SK-N-SH treated with all-trans-retinoic acid at 6 μM for 48 hours (cell line): ENCODE measurements around the gene ZNFX1.

ENCODE experiments used
- ATAC-seq: fragments of 200-7000 bp; cut with Tn5 transposase; 3 replicates; pipeline ENCODE4 v1.9.1; 2020; ENCODE audit warnings: mild to moderate bottlenecking, moderate library complexity
- ARNTL ChIP-seq: fragments of 450-650 bp; formaldehyde crosslinking; IDR thresholded peaks from 2 replicates; pipeline ENCODE4 v1.5.0; 2020; ENCODE audit warnings: low read depth, mild to moderate bottlenecking, moderate library complexity, borderline replicate concordance
- BACH2 ChIP-seq: fragments of 250-450 bp; sonication (Bioruptor Pico); IDR thresholded peaks from 2 replicates; pipeline ENCODE4 v1.9.0; 2021; ENCODE audit warnings: mild to moderate bottlenecking, borderline replicate concordance
- CREB5 ChIP-seq: fragments of 250-450 bp; sonication (Bioruptor Pico); IDR thresholded peaks from 2 replicates; pipeline ENCODE4 v1.5.1; 2020; ENCODE audit warnings: low read depth, mild to moderate bottlenecking, moderate library complexity
- CSDC2 ChIP-seq: fragments of 250-450 bp; sonication (Bioruptor Pico); IDR thresholded peaks from 2 replicates; pipeline ENCODE4 v1.5.0; 2020; ENCODE audit warnings: mild to moderate bottlenecking, moderate library complexity
- ESRRG ChIP-seq: fragments of 250-450 bp; sonication (Bioruptor Pico); IDR thresholded peaks from 2 replicates; pipeline ENCODE4 v1.6.1; 2021; ENCODE audit warnings: mild to moderate bottlenecking
- GLIS3 ChIP-seq: fragments of 250-450 bp; sonication (Bioruptor Pico); IDR thresholded peaks from 2 replicates; pipeline ENCODE4 v1.5.0; 2020; ENCODE audit warnings: mild to moderate bottlenecking, moderate library complexity
- ISL1 ChIP-seq: fragments of 250-450 bp; sonication (Bioruptor Pico); IDR thresholded peaks from 2 replicates; pipeline ENCODE4 v2.1.2; 2022; ENCODE audit warnings: mild to moderate bottlenecking, moderate library complexity
- OSR1 ChIP-seq: fragments of 250-450 bp; sonication (Bioruptor Pico); IDR thresholded peaks from 2 replicates; pipeline ENCODE4 v1.8.0; 2022; ENCODE audit warnings: moderate library complexity, mild to moderate bottlenecking, inconsistent platforms
- PATZ1 ChIP-seq: fragments of 250-450 bp; sonication (Bioruptor Pico); IDR thresholded peaks from 2 replicates; pipeline ENCODE4 v1.8.0; 2020; ENCODE audit warnings: mild to moderate bottlenecking, moderate library complexity, borderline replicate concordance
- PPARA ChIP-seq: fragments of 250-450 bp; sonication (Bioruptor Pico); IDR thresholded peaks from 2 replicates; pipeline ENCODE4 v1.5.0; 2020; ENCODE audit warnings: mild to moderate bottlenecking, borderline replicate concordance
- RARB ChIP-seq: fragments of 250-450 bp; sonication (Bioruptor Pico); IDR thresholded peaks from 2 replicates; pipeline ENCODE4 v1.8.0; 2021; ENCODE audit warnings: mild to moderate bottlenecking, moderate library complexity
- SNAI2 ChIP-seq: fragments of 250-450 bp; sonication (Bioruptor Pico); IDR thresholded peaks from 2 replicates; pipeline ENCODE4 v1.5.0; 2020; ENCODE audit warnings: mild to moderate bottlenecking, moderate library complexity
- TCF4 ChIP-seq: fragments of 250-450 bp; sonication (Bioruptor Pico); IDR thresholded peaks from 2 replicates; pipeline ENCODE4 v1.8.0; 2021; ENCODE audit warnings: mild to moderate bottlenecking, moderate library complexity, borderline replicate concordance
- TOX ChIP-seq: fragments of 250-450 bp; sonication (Bioruptor Pico); IDR thresholded peaks from 2 replicates; pipeline ENCODE4 v1.8.0; 2021; ENCODE audit warnings: mild to moderate bottlenecking, moderate library complexity, borderline replicate concordance
- ZC3H10 ChIP-seq: fragments of 250-450 bp; sonication (Bioruptor Pico); IDR thresholded peaks from 2 replicates; pipeline ENCODE4 v1.5.1; 2021; ENCODE audit warnings: mild to moderate bottlenecking, moderate library complexity
- ZFP3 ChIP-seq: fragments of 250-450 bp; sonication (Bioruptor Pico); IDR thresholded peaks from 2 replicates; pipeline ENCODE4 v1.5.0; 2020; ENCODE audit warnings: mild to moderate bottlenecking, moderate library complexity
- ZFP30 ChIP-seq: fragments of 450-650 bp; formaldehyde crosslinking; IDR thresholded peaks from 2 replicates; pipeline ENCODE4 v1.5.0; 2022; ENCODE audit warnings: mild to moderate bottlenecking, moderate library complexity
- ZNF565 ChIP-seq: fragments of 450-650 bp; formaldehyde crosslinking; conservative IDR thresholded peaks from 2 replicates; pipeline ENCODE4 v1.5.0; 2020; ENCODE audit warnings: low read depth, mild to moderate bottlenecking, moderate library complexity
- ZNF70 ChIP-seq: fragments of 450-650 bp; formaldehyde crosslinking; IDR thresholded peaks from 2 replicates; pipeline ENCODE4 v1.5.0; 2020; ENCODE audit warnings: mild to moderate bottlenecking, moderate library complexity
- ZNF8 ChIP-seq: fragments of 450-650 bp; formaldehyde crosslinking; IDR thresholded peaks from 2 replicates; pipeline ENCODE4 v1.5.0; 2020; ENCODE audit warnings: mild to moderate bottlenecking, moderate library complexity
- TF ChIP-seq, protein P1 (sequence below): fragments of 250-450 bp; sonication (Bioruptor Pico); IDR thresholded peaks from 2 replicates; pipeline ENCODE4 v1.8.0; 2021; ENCODE audit warnings: low read depth, mild to moderate bottlenecking, moderate library complexity, borderline replicate concordance
- TF ChIP-seq, protein P2 (sequence below): fragments of 250-450 bp; sonication (Bioruptor Pico); IDR thresholded peaks from 2 replicates; pipeline ENCODE4 v1.5.0; 2020; ENCODE audit warnings: mild to moderate bottlenecking, moderate library complexity
- TF ChIP-seq, protein P3 (sequence below): fragments of 250-450 bp; sonication (Bioruptor Pico); IDR thresholded peaks from 2 replicates; pipeline ENCODE4 v1.5.1; 2021; ENCODE audit warnings: mild to moderate bottlenecking, moderate library complexity

ZNFX1 gene

DNA sequence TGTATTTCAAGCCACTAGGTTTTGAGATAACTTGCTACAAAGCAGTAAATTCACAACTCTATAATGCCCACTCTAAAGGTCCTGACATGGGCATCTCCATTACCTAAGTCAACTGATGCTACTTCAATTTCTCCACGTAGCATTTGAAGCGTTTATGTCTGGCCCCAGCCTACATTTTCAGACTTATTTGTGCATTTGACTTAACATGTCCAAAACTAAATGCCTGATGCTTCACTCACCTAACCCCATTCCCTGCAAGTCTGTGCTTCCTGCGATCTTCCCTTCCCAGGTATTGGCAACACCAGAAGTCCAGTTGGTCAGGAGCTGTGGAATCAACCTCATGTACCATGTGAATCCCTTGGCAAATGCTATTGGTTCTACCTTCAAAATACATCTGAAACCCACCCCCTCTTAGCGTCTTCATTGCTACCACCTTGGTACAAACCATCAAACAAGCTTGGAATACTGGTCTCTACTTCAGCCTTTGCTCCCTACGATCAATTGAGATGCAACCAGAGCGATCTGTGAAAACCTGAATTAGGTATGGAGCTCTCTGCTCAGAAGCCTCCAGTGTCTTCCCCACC lies 12.8 kb upstream of the ZNFX1 start:
- ATAC-seq, result peak; percentile 2
- TF ChIP-seq ZC3H10 (no peak), ZFP30 (CRISPR knock-in tag) (no peak), RARB (CRISPR knock-in tag) (no peak), SNAI2 (CRISPR knock-in tag) (no peak), PATZ1 (no peak)

- no peak for ATAC-seq
- peak; percentile 75 for TF ChIP-seq GLIS3 (CRISPR knock-in tag)
- TF ChIP-seq ARNTL (CRISPR knock-in tag), result no peak
- TF ChIP-seq ZFP3 (CRISPR knock-in tag), result no peak
- no peak for TF ChIP-seq ZNF565 (CRISPR knock-in tag)
- no peak for TF ChIP-seq ZNF70 (CRISPR knock-in tag)
- TF ChIP-seq ZC3H10, result no peak
- no peak for TF ChIP-seq RARB (CRISPR knock-in tag)
- TF ChIP-seq, protein P1, sequence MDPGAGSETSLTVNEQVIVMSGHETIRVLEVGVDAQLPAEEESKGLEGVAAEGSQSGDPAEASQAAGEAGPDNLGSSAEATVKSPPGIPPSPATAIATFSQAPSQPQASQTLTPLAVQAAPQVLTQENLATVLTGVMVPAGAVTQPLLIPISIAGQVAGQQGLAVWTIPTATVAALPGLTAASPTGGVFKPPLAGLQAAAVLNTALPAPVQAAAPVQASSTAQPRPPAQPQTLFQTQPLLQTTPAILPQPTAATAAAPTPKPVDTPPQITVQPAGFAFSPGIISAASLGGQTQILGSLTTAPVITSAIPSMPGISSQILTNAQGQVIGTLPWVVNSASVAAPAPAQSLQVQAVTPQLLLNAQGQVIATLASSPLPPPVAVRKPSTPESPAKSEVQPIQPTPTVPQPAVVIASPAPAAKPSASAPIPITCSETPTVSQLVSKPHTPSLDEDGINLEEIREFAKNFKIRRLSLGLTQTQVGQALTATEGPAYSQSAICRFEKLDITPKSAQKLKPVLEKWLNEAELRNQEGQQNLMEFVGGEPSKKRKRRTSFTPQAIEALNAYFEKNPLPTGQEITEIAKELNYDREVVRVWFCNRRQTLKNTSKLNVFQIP (CRISPR knock-in tag), result no peak
- TF ChIP-seq TCF4 (CRISPR knock-in tag), result no peak
- TF ChIP-seq, protein P2, sequence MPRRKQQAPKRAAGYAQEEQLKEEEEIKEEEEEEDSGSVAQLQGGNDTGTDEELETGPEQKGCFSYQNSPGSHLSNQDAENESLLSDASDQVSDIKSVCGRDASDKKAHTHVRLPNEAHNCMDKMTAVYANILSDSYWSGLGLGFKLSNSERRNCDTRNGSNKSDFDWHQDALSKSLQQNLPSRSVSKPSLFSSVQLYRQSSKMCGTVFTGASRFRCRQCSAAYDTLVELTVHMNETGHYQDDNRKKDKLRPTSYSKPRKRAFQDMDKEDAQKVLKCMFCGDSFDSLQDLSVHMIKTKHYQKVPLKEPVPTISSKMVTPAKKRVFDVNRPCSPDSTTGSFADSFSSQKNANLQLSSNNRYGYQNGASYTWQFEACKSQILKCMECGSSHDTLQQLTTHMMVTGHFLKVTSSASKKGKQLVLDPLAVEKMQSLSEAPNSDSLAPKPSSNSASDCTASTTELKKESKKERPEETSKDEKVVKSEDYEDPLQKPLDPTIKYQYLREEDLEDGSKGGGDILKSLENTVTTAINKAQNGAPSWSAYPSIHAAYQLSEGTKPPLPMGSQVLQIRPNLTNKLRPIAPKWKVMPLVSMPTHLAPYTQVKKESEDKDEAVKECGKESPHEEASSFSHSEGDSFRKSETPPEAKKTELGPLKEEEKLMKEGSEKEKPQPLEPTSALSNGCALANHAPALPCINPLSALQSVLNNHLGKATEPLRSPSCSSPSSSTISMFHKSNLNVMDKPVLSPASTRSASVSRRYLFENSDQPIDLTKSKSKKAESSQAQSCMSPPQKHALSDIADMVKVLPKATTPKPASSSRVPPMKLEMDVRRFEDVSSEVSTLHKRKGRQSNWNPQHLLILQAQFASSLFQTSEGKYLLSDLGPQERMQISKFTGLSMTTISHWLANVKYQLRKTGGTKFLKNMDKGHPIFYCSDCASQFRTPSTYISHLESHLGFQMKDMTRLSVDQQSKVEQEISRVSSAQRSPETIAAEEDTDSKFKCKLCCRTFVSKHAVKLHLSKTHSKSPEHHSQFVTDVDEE (CRISPR knock-in tag), result no peak
- TF ChIP-seq, protein P3, sequence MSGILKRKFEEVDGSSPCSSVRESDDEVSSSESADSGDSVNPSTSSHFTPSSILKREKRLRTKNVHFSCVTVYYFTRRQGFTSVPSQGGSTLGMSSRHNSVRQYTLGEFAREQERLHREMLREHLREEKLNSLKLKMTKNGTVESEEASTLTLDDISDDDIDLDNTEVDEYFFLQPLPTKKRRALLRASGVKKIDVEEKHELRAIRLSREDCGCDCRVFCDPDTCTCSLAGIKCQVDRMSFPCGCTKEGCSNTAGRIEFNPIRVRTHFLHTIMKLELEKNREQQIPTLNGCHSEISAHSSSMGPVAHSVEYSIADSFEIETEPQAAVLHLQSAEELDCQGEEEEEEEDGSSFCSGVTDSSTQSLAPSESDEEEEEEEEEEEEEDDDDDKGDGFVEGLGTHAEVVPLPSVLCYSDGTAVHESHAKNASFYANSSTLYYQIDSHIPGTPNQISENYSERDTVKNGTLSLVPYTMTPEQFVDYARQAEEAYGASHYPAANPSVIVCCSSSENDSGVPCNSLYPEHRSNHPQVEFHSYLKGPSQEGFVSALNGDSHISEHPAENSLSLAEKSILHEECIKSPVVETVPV (CRISPR knock-in tag), result 0 out of 2 replicates have a peak, but pooled peaks have one; percentile 20
- TF ChIP-seq ESRRG (CRISPR knock-in tag), result 0 out of 2 replicates have a peak, but pooled peaks have one; percentile 22
- peak; percentile 64; the same call in 1 of the 2 replicates for TF ChIP-seq CREB5 (CRISPR knock-in tag)
- no peak for TF ChIP-seq ISL1
- no peak for TF ChIP-seq CSDC2 (CRISPR knock-in tag)
- TF ChIP-seq TOX (CRISPR knock-in tag), result no peak
- no peak for TF ChIP-seq PATZ1
- TF ChIP-seq PPARA (CRISPR knock-in tag), result no peak
- TF ChIP-seq ZFP30 (CRISPR knock-in tag), result no peak
- TF ChIP-seq BACH2, result no peak
- no peak for TF ChIP-seq OSR1 (CRISPR knock-in tag)
- no peak for TF ChIP-seq ZNF8 (CRISPR knock-in tag)
- TF ChIP-seq SNAI2 (CRISPR knock-in tag), result no peak
Observed at GRCh38 chr20:49288784-49289696, 11.2 kb upstream of the ZNFX1 start.
